HepG2 (cell line): ENCODE results near the gene PPP1R8. TPM values are rescaled to one million over a fixed set of nuclear protein-coding genes. Genes with fewer than 3 reads are reported as not detected.

Experiments used
- ATAC-seq: fragments of 200-7000 bp; cut with Tn5 transposase; 3 replicates; pipeline ENCODE4 v1.9.1; 2020; ENCODE audit warnings: mild to moderate bottlenecking, moderate library complexity
- BruUV-seq: library from RNA; stranded (reverse); fragments of 400-500 nt; replicated peaks from 2 replicates; lab custom pipeline; 2021; lab: Mats Ljungman, UMichigan
- CTCF ChIA-PET: fragments of 300-600 bp; formaldehyde crosslinking; extraction: SDS; loops from one replicate; lab custom pipeline; 2021; ENCODE audit warnings: low total read pairs, inconsistent platforms, low intra/inter-chr PET ratio; lab: Yijun Ruan, JAX
- POLR2A ChIA-PET: fragments of 350-600 bp; sonication (Branson Sonifier 250); formaldehyde crosslinking; loops from one replicate; lab custom pipeline; 2020; ENCODE audit warnings: antibody characterized with exemption, inconsistent platforms; lab: Yijun Ruan, JAX
- DNase-seq: peaks from one replicate; pipeline ENCODE4 v3.0.0-alpha.2; 2015; ENCODE audit warnings: low spot score
- FAIRE-seq: peaks from 3 replicates; lab custom pipeline; 2011; peaks lifted over from hg19 to GRCh38; lab: Jason Lieb, UNC
- H2AFZ ChIP-seq: one replicate; pipeline ENCODE4 v1.6.1; 2011; ENCODE audit warnings: low read length, inconsistent platforms
- H3K27ac ChIP-seq: fragments of 300-600 bp; 3 replicates; pipeline ENCODE4 v1.8.0; 2011; ENCODE audit warnings: mixed run types, mild to moderate bottlenecking, mixed read lengths, low read length, inconsistent platforms; ENCODE audit not compliant: insufficient read depth; ENCODE audit errors: extremely low read length
- H3K27me3 ChIP-seq, 2 experiments: fragments of 200-600 bp in 1 of 2; 2 replicates in 1 of 2; 3 replicates in 1 of 2; pipeline versions ENCODE4 v1.6.0 to v1.8.0; 2011; ENCODE audit warnings: low read length in 2 of 2, mild to moderate bottlenecking in 2 of 2, moderate library complexity in 2 of 2, inconsistent platforms in 1 of 2; ENCODE audit not compliant: insufficient read depth in 2 of 2, control insufficient read depth in 1 of 2
- H3K36me3 ChIP-seq, 2 experiments: fragments of 200-600 bp in 1 of 2; replicated peaks in 1 of 2; 2 replicates in 1 of 2; 3 replicates in 1 of 2; pipeline versions ENCODE4 v1.5.1 to v1.8.0; 2011; ENCODE audit warnings: low read length in 2 of 2, inconsistent platforms in 1 of 2; ENCODE audit not compliant: insufficient read depth in 2 of 2, control insufficient read depth in 1 of 2
- H3K4me1 ChIP-seq: 2 replicates; pipeline ENCODE4 v1.5.1; 2012; ENCODE audit warnings: low read length, inconsistent platforms; ENCODE audit not compliant: insufficient read depth
- H3K4me2 ChIP-seq: 2 replicates; pipeline ENCODE4 v1.6.0; 2011; ENCODE audit warnings: low read depth, low read length, inconsistent platforms
- H3K4me3 ChIP-seq, 3 experiments: fragments of 200-600 bp in 1 of 3; sonication (generic), shearing (Covaris generic) in 1 of 3; replicated peaks in 1 of 3; 2 replicates each; pipeline ENCODE4 v1.5.1; 2011 to 2016; ENCODE audit warnings: low read length in 3 of 3, inconsistent platforms in 2 of 3, low read depth in 2 of 3, mild to moderate bottlenecking in 2 of 3, control low read depth in 1 of 3, mixed read lengths in 1 of 3; ENCODE audit not compliant: insufficient read depth in 1 of 3
- H3K79me2 ChIP-seq: one replicate; pipeline ENCODE4 v1.6.1; 2011; ENCODE audit warnings: low read length, inconsistent platforms; ENCODE audit not compliant: insufficient read depth
- H3K9ac ChIP-seq: 2 replicates; pipeline ENCODE4 v1.6.0; 2011; ENCODE audit warnings: mild to moderate bottlenecking, low read depth, low read length, inconsistent platforms; ENCODE audit not compliant: insufficient read depth
- H3K9me3 ChIP-seq: 2 replicates; pipeline ENCODE4 v1.5.1; 2012; ENCODE audit warnings: mild to moderate bottlenecking, low read length
- H4K20me1 ChIP-seq: 2 replicates; pipeline ENCODE4 v1.6.0; 2011; ENCODE audit warnings: inconsistent platforms, mild to moderate bottlenecking, low read length, moderate library complexity; ENCODE audit not compliant: insufficient read depth
- ZNF652 ChIP-seq: IDR thresholded peaks from 2 replicates; pipeline ENCODE4 v1.6.1; 2016; ENCODE audit warnings: low read depth, borderline replicate concordance
- WGBS: methylation state at CpG from one replicate; pipeline ENCODE4 v1.1.6; 2017; ENCODE audit warnings: low lambda C conversion rate; 5-methylcytosine and 5-hydroxymethylcytosine counted together
- in situ Hi-C: cut with HindIII; loops from 2 replicates; pipeline ENCODE4 v1.10.0; 2017; ENCODE audit warnings: low pct_unique_long_range_greater_than_20kb; ENCODE audit not compliant: extremely low pct_ligation_motif_present
- intact Hi-C: fragments of 100-400 bp; cut with micrococcal nuclease; formaldehyde crosslinking; loops from one replicate; pipeline ENCODE4 v1.10.0; 2022; ENCODE audit not compliant: unreplicated experiment
- polyA plus RNA-seq, 8 experiments: library from polyadenylated mRNA; depleted of rRNA in 3 of 8; stranded (reverse) in 7 of 8; unstranded in 1 of 8; fragments of >200 nt; fragmentation: Illumina TruSeq in 4 of 8; extraction: Trizol in 4 of 8; gene quantifications; 2 replicates each; pipeline versions ENCODE4 v1.2.1 to v1.2.3, GENCODE V29; 2011 to 2016; ENCODE audit warnings: low read depth in 4 of 8, missing spikeins in 1 of 8, mixed read lengths in 1 of 8; ENCODE audit not compliant: insufficient read depth in 1 of 8
- total RNA-seq, 5 experiments: library from RNA; depleted of rRNA; stranded (reverse); fragments of >200 nt; fragmentation: Illumina TruSeq; extraction: Trizol; gene quantifications; 2 replicates each; pipeline ENCODE4 v1.2.3, GENCODE V29; 2016; ENCODE audit warnings: low read depth in 1 of 5
- TF ChIP-seq, protein P1 (sequence below): IDR thresholded peaks from 2 replicates; pipeline ENCODE4 v1.6.1; 2012; ENCODE audit warnings: low read length, improper control_type of control experiment

Gene PPP1R8
- total and polyA plus RNA-seq, 2 of the 13 experiments (the other 11 are each of a cell fraction or from before 2014, with no cell fraction given), result 38.3 to 62.2 TPM

GRCh38 chr1:27873671-27874384, 43.2 kb downstream of the PPP1R8 start:
- CTCF ChIA-PET, result no interaction called here
- Histone ChIP-seq H3K9ac (no peak overlapping the region; the same call in 1 of the 2 replicates), H3K27ac (no peak overlapping the region), H3K9me3 (no peaks in the 10 kb centered on the region), H3K79me2 (no peaks in the 10 kb centered on the region), H3K4me1 (peaks cover 34% of the 10 kb centered on the region), H2AFZ (no peak overlapping the region), H3K4me2 (peak overlapping the region; percentile 99), H3K36me3 (no peaks in the 10 kb centered on the region), H3K4me3 (peak overlapping the region in 1 of 3 experiments; percentile 80; a peak in 1 of 6 replicates), H3K27me3 (peaks cover 0 to 15% of the 10 kb centered on the region in 2 experiments; a peak in 2 of 5 replicates), H4K20me1 (no peaks in the 10 kb centered on the region)
- WGBS, result 55% methylated on average over 16 of the region's 16 CpGs
- in situ Hi-C loops (no loop called here), intact Hi-C loops (no loop called here)
- no peak for FAIRE-seq
- POLR2A ChIA-PET, result no interaction called here
- no peak for ATAC-seq
- TF ChIP-seq, protein P1, sequence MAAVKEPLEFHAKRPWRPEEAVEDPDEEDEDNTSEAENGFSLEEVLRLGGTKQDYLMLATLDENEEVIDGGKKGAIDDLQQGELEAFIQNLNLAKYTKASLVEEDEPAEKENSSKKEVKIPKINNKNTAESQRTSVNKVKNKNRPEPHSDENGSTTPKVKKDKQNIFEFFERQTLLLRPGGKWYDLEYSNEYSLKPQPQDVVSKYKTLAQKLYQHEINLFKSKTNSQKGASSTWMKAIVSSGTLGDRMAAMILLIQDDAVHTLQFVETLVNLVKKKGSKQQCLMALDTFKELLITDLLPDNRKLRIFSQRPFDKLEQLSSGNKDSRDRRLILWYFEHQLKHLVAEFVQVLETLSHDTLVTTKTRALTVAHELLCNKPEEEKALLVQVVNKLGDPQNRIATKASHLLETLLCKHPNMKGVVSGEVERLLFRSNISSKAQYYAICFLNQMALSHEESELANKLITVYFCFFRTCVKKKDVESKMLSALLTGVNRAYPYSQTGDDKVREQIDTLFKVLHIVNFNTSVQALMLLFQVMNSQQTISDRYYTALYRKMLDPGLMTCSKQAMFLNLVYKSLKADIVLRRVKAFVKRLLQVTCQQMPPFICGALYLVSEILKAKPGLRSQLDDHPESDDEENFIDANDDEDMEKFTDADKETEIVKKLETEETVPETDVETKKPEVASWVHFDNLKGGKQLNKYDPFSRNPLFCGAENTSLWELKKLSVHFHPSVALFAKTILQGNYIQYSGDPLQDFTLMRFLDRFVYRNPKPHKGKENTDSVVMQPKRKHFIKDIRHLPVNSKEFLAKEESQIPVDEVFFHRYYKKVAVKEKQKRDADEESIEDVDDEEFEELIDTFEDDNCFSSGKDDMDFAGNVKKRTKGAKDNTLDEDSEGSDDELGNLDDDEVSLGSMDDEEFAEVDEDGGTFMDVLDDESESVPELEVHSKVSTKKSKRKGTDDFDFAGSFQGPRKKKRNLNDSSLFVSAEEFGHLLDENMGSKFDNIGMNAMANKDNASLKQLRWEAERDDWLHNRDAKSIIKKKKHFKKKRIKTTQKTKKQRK, result no peak
- 0 out of 2 replicates have a peak, but pooled peaks have one; percentile 46 for TF ChIP-seq ZNF652 (CRISPR knock-in tag)
- no peak for DNase-seq
- no TSS peak for BruUV-seq
